CD4-positive, alpha-beta T cell (primary cell): Measurements from ENCODE around the gene KCTD1. TPM values are rescaled to one million over a fixed set of nuclear protein-coding genes. Genes with fewer than 3 reads are reported as not detected.

ENCODE experiments used
- ATAC-seq: fragments of 200-7000 bp; cut with Tn5 transposase; one replicate; pipeline ENCODE4 v1.10.0; 2022; ENCODE audit warnings: mild to moderate bottlenecking; ENCODE audit not compliant: poor library complexity
- CTCF ChIA-PET: fragments of 350-600 bp; sonication (Branson Sonifier 250); formaldehyde crosslinking; loops from one replicate; lab custom pipeline; 2021; ENCODE audit warnings: antibody characterized with exemption, inconsistent platforms; lab: Charles Lee
- POLR2A ChIA-PET: fragments of 350-600 bp; sonication (Branson Sonifier 250); formaldehyde crosslinking; loops from one replicate; lab custom pipeline; 2021; ENCODE audit warnings: antibody characterized with exemption, inconsistent platforms; lab: Charles Lee
- DNase-seq, 14 experiments: peaks; one replicate each; pipeline ENCODE4 v3.0.0-alpha.2; 2013 to 2020; ENCODE audit warnings: mixed read lengths in 2 of 14
- H3K27ac ChIP-seq, 2 donors: one replicate each; pipeline versions ENCODE4 v1.5.1 to v1.7.0; 2013; ENCODE audit warnings: low read length in 2 of 2, low read depth in 1 of 2, mild to moderate bottlenecking in 1 of 2
- H3K27me3 ChIP-seq, 2 experiments: 1 replicate in 1 of 2; 2 replicates in 1 of 2; pipeline versions ENCODE4 v1.6.1 to v1.7.0; 2013; ENCODE audit warnings: low read length in 2 of 2, control low read depth in 1 of 2, mild to moderate bottlenecking in 1 of 2, moderate library complexity in 1 of 2; ENCODE audit not compliant: insufficient read depth in 2 of 2, control insufficient read depth in 1 of 2
- H3K36me3 ChIP-seq: one replicate; pipeline ENCODE4 v1.6.1; 2013; ENCODE audit warnings: low read length, control low read depth; ENCODE audit not compliant: insufficient read depth
- H3K4me1 ChIP-seq: one replicate; pipeline ENCODE4 v1.6.1; 2013; ENCODE audit warnings: low read length, control low read depth; ENCODE audit not compliant: insufficient read depth
- H3K4me3 ChIP-seq: one replicate; pipeline ENCODE4 v1.5.1; 2013; ENCODE audit warnings: mild to moderate bottlenecking, low read length, moderate library complexity
- H3K9me3 ChIP-seq, 2 experiments: 1 replicate in 1 of 2; 2 replicates in 1 of 2; pipeline versions ENCODE4 v1.6.1 to v1.7.0; 2013; ENCODE audit warnings: low read length in 2 of 2, mild to moderate bottlenecking in 2 of 2, control low read depth in 1 of 2, moderate library complexity in 1 of 2; ENCODE audit not compliant: control insufficient read depth in 1 of 2, insufficient read depth in 1 of 2
- H3K27ac Mint-ChIP-seq: one replicate; pipeline ENCODE4 v1.8.0; 2020; ENCODE audit warnings: mixed read lengths
- H3K27me3 Mint-ChIP-seq: one replicate; pipeline ENCODE4 v1.8.0; 2021; ENCODE audit warnings: mixed read lengths
- H3K36me3 Mint-ChIP-seq: one replicate; pipeline ENCODE4 v1.8.0; 2021; ENCODE audit warnings: low read depth, mixed read lengths
- H3K4me1 Mint-ChIP-seq: one replicate; pipeline ENCODE4 v1.8.0; 2021; ENCODE audit warnings: low read depth, mixed read lengths
- H3K4me3 Mint-ChIP-seq: one replicate; pipeline ENCODE4 v1.8.0; 2020; ENCODE audit warnings: mild to moderate bottlenecking, mixed read lengths
- H3K9me3 Mint-ChIP-seq: one replicate; pipeline ENCODE4 v1.8.0; 2020; ENCODE audit warnings: mixed read lengths
- intact Hi-C, 2 experiments: fragments of 100-400 bp; cut with DNase I in 1 of 2; cut with micrococcal nuclease in 1 of 2; formaldehyde crosslinking; loops; one replicate each; pipeline versions ENCODE4 v1.15.1 to v1.9.0; 2023 to 2025; cut with DNase I, micrococcal nuclease
- total RNA-seq, 174 experiments: library from RNA in 2 of 174; stranded (reverse) in 2 of 174; gene quantifications; one replicate each; pipeline ENCODE4 v1.2.3 and lab custom pipeline; 2021 to 2026
- TF ChIP-seq, protein P1 (sequence below): fragments of 200-600 bp; IDR thresholded peaks from one replicate; pipeline ENCODE4 v1.8.0; 2022; ENCODE audit warnings: antibody characterized with exemption, mild to moderate bottlenecking

KCTD1 gene
- total RNA-seq, 2 experiments from 2014 or later = 0.74 to 1.1 TPM

DNA sequence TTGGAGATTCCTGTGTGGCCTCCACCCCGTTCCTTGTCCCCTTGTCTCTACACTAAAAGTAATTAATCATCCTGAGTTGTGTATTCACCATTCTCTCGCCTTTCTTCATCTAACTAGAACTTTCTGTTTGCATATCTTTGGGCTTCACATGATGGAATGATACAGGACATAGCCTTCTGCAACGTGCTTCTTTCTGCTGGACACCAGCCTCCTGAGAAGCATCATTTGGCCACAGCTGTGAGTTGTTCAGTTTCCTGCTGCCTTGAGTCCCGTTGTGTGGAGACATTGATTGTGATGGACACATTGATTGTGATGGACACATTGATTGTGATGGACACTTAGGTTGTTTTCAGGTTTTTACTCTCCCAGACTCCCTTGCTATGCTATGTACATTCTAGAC lies 139.3 kb downstream of the KCTD1 start:
- no peaks in the 10 kb centered on the region for H3K4me1 ChIP-seq
- no peaks in the 10 kb centered on the region for H3K36me3 ChIP-seq
- ChIA-PET CTCF (no interaction called here), POLR2A (no interaction called here)
- TF ChIP-seq, protein P1, sequence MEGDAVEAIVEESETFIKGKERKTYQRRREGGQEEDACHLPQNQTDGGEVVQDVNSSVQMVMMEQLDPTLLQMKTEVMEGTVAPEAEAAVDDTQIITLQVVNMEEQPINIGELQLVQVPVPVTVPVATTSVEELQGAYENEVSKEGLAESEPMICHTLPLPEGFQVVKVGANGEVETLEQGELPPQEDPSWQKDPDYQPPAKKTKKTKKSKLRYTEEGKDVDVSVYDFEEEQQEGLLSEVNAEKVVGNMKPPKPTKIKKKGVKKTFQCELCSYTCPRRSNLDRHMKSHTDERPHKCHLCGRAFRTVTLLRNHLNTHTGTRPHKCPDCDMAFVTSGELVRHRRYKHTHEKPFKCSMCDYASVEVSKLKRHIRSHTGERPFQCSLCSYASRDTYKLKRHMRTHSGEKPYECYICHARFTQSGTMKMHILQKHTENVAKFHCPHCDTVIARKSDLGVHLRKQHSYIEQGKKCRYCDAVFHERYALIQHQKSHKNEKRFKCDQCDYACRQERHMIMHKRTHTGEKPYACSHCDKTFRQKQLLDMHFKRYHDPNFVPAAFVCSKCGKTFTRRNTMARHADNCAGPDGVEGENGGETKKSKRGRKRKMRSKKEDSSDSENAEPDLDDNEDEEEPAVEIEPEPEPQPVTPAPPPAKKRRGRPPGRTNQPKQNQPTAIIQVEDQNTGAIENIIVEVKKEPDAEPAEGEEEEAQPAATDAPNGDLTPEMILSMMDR = no peak
- DNase-seq = no peak
- H3K4me3 Mint-ChIP-seq = no peak overlapping the region
- no peaks in the 10 kb centered on the region for H3K27me3 ChIP-seq
- no peaks in the 10 kb centered on the region for H3K36me3 Mint-ChIP-seq
- no peaks in the 10 kb centered on the region for H3K27me3 Mint-ChIP-seq
- intact Hi-C loops = no loop called here
- no peaks in the 10 kb centered on the region for H3K9me3 Mint-ChIP-seq
- H3K4me1 Mint-ChIP-seq = no peaks in the 10 kb centered on the region
- H3K9me3 ChIP-seq = no peaks in the 10 kb centered on the region
- no peak for ATAC-seq
- H3K27ac ChIP-seq = no peak overlapping the region
- no peak overlapping the region for H3K4me3 ChIP-seq
- H3K27ac Mint-ChIP-seq = no peak overlapping the region

DNA sequence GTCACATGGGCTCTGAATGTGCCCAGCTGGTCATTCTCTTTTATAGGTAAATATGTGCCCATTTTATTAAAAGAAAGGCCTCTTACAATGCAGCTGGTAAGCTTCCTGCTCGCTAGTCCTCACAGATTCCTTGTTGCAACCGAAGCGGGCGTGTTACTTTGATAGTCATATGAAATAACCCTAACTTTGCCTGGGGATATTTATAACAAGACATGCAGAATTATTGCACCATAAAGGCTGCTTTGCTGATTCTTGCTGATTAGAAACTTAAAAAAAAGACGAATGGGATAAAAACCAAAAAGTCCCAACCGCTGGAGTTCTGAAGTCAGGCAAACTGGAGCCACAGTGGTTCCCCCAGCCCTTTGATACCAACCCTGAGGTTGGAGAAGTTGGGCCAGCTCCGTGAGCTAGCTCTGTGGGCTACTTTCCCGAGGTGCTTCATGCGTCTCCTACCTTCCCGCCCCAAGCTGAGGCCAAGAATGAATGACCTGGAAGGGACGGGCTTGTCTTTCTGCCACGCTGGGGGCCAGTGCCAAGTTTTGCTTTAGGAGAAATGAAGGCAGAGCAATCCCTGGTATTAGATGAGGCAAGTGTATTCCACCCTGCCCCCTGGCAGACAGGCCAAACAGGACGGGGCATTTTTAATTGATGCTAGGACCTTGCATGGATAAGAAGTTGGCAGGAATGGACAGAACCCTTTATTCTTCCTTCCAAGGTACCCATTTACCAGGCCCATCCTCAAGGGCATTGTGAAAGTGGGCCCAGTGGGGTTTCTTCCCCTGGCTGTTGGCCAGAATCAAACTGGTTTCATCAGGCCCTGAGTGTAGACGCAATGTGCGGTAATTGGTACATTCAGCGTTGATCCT lies 140.4 kb downstream of the KCTD1 start:
- Mint-ChIP-seq H3K9me3 (no peaks in the 10 kb centered on the region), H3K27ac (no peak overlapping the region), H3K36me3 (no peaks in the 10 kb centered on the region), H3K27me3 (no peaks in the 10 kb centered on the region), H3K4me3 (no peak overlapping the region), H3K4me1 (no peaks in the 10 kb centered on the region)
- H3K27ac ChIP-seq = no peak overlapping the region
- ChIA-PET POLR2A (no interaction called here), CTCF (no interaction called here)
- no peaks in the 10 kb centered on the region for H3K27me3 ChIP-seq
- H3K4me1 ChIP-seq = no peaks in the 10 kb centered on the region
- ATAC-seq = no peak
- intact Hi-C loops = no loop called here
- H3K9me3 ChIP-seq = no peaks in the 10 kb centered on the region
- TF ChIP-seq, protein P1 = no peak
- H3K4me3 ChIP-seq = no peak overlapping the region
- DNase-seq = no peak
- H3K36me3 ChIP-seq = no peaks in the 10 kb centered on the region

DNA sequence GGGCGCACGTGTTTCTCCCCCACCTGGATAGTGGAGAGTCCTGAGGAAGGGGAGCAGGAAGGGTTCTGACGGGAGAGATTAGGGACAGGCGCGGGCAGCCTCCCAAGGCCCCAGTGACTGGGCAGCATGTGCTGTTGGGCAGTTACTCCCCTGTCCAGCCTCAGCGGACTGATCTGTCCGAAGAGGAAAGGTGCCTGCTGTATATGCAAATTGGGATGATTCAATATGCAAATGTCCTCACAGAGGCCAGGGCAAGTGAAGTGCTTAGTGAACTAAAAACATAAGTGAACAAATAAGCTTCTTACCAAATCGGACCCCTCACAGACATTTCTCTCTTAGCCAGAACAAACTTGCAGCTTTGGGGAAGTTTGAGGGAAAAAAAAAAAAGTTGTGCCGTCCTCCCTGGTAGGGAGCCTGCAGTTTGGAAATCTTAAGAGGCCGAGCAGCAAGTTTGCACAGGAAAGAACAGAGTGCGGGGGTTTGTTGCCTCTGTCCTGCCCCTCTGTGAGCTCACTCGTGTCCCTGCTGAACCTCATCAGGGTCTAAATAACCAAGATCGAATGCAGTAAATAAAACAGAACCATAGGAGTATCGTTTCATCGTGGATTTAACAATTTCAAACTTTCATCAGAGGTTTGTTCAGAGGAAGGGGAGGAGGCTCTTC lies 141.4 kb downstream of the KCTD1 start:
- CTCF ChIA-PET = interaction anchor here (1.0 kb wide), 1 partner anchor 15 kb away, joined by 4 read pairs; no protein-coding TSS in a partner anchor
- H3K27me3 ChIP-seq = no peaks in the 10 kb centered on the region
- intact Hi-C loops = no loop called here
- DNase-seq (no peak), ATAC-seq (no peak)
- Mint-ChIP-seq H3K27ac (no peak overlapping the region), H3K4me1 (no peaks in the 10 kb centered on the region), H3K36me3 (no peaks in the 10 kb centered on the region), H3K27me3 (no peaks in the 10 kb centered on the region), H3K4me3 (no peak overlapping the region), H3K9me3 (no peaks in the 10 kb centered on the region)
- no peaks in the 10 kb centered on the region for H3K36me3 ChIP-seq
- no peaks in the 10 kb centered on the region for H3K9me3 ChIP-seq
- TF ChIP-seq, protein P1 = no peak
- POLR2A ChIA-PET = no interaction called here
- no peak overlapping the region for H3K4me3 ChIP-seq
- H3K4me1 ChIP-seq = no peaks in the 10 kb centered on the region
- no peak overlapping the region for H3K27ac ChIP-seq
